ENCODE measurements around the gene DGAT2.

DGAT2 gene

DNA sequence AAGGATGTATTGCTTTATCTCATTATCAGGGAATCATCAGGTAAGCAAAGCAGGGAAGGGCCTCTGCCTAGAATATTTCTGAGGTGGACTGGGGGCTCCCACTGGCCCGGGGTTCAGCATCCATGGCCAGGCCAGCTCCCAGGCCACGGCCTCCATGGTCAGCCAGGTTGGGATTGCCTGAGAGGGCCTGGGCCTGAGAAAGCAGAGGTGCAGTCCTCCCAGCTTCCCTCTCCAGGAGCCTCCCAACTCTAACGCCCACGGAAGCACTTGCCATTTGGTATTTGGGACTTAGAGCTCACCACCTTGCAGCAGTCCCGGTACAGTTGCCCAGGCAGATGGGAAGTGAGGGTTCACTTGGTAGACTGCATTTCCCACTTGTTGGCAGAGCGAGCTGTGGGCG is 12.7 kb downstream of the DGAT2 start:
- Histone ChIP-seq H3K27me3 (ENCODE audit: control insufficient read depth in 1 of 2, insufficient read depth in 2 of 2, low read length in 2 of 2) (no peaks in the 10 kb centered on the region), H3K9ac (ENCODE audit: low read length in 2 of 2) (no peak overlapping the region), H3K4me1 (ENCODE audit: control insufficient read depth, insufficient read depth, low read length) (no peaks in the 10 kb centered on the region), H3K9me3 (ENCODE audit: control insufficient read depth in 2 of 2, low read length in 2 of 2) (no peaks in the 10 kb centered on the region), H3K27ac (ENCODE audit: low read length) (no peak overlapping the region), H3K36me3 (ENCODE audit: control insufficient read depth in 2 of 2, insufficient read depth in 2 of 2, low read length in 2 of 2) (no peaks in the 10 kb centered on the region), H3K4me3 (ENCODE audit: low read length in 2 of 2) (no peak overlapping the region)

DNA sequence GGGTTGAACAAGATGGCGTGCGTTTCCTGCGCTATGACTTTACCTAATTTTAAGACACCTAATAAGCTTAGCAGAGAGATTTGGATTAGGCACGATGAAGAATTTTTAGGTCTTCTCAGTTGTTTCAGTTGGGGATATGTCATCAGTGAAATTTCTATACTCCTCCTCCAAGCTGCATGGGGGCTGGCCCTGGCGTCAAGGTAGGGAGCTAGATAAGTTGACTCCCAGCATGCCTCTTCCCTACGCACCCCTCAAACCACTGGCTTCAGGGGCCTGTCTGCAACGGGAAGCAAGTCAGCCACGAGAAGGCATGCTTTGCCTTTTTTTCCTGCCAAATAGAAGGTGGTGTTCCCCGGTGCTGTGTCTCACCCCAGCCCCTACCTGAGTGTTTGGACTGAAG is 13.3 kb downstream of the DGAT2 start:
- Histone ChIP-seq H3K4me1 (ENCODE audit: control insufficient read depth, insufficient read depth, low read length) (no peaks in the 10 kb centered on the region), H3K9me3 (ENCODE audit: control insufficient read depth in 2 of 2, low read length in 2 of 2) (no peaks in the 10 kb centered on the region), H3K4me3 (ENCODE audit: low read length in 2 of 2) (no peak overlapping the region), H3K9ac (ENCODE audit: low read length in 2 of 2) (no peak overlapping the region), H3K36me3 (ENCODE audit: control insufficient read depth in 2 of 2, insufficient read depth in 2 of 2, low read length in 2 of 2) (no peaks in the 10 kb centered on the region), H3K27me3 (ENCODE audit: control insufficient read depth in 1 of 2, insufficient read depth in 2 of 2, low read length in 2 of 2) (no peaks in the 10 kb centered on the region), H3K27ac (ENCODE audit: low read length) (no peak overlapping the region)

DNA sequence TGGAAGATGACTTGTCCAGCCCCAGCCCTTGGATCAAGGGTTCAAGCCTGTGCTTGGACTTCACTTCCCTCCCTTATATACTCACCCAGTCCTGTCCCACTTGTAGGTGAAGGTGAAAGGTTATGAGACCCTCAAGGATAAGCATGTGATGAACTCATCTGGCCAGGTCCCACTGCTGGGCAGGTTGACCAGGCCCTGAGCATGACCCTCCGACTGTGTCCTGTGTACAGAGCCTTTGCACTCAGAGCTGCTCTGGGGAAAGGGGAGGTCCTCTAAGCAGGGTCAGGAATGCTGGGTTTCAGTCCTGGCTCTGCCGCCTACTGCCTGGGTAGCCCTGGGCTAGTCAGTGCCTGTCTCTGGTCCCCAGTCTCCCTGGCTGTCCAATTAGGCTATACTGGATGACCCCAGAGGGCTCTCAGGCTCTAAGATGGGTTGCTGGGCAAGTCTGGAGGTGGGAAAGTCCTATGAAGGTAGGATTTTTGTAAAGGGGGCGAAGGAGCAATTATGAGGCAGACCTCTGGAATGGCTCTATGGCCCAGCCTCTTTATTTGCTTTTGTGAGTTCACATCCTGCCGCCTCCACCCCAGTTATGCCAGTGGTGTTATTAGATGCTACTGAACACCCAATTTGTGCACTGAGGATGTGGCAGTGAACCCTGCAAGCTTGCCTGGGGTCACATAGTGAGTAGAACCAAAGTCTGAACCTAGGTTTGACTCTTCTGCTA is 14.1 kb downstream of the DGAT2 start:
- no peaks in the 10 kb centered on the region for H3K9me3 ChIP-seq (ENCODE audit: control insufficient read depth in 2 of 2, low read length in 2 of 2)
- no peaks in the 10 kb centered on the region for H3K27me3 ChIP-seq (ENCODE audit: control insufficient read depth in 1 of 2, insufficient read depth in 2 of 2, low read length in 2 of 2)
- no peak overlapping the region for H3K27ac ChIP-seq (ENCODE audit: low read length)

DNA sequence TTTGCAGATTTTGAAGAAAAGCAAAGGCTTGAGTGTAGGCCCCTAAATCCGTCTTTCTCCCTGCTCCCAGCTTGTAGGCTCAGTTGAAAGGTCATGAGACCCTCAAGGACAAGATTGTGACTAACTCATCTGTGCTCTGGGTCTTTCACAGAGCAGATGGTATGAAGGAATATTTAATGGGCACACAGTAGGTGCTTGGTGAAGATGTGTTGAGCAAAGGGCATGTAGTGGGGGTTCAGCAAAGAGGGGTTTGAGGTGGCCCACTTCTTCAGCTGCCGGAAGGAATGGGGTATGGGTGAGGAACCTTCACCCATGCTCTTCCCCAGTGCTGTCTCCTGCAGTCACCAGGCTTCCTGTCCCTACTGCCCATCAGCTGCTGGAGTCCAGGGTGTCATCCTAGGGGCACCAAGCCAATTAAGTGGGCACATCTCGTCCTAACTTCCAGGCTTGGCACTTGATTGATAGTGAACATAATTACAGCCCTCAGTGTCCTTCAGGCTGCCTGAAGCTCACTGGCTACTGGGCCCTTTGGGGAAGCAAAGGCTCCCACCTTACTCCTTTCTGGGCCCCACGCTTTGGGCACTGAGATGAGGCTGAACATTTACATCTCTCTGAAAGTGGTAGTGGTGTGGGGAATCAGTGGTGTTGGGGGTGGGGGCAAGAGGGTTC is 15.0 kb downstream of the DGAT2 start:
- H3K9me3 ChIP-seq (ENCODE audit: control insufficient read depth in 2 of 2, low read length in 2 of 2), result no peaks in the 10 kb centered on the region
- H3K36me3 ChIP-seq (ENCODE audit: control insufficient read depth in 2 of 2, insufficient read depth in 2 of 2, low read length in 2 of 2), result no peaks in the 10 kb centered on the region
- no peak overlapping the region for H3K27ac ChIP-seq (ENCODE audit: low read length)
- H3K4me3 ChIP-seq (ENCODE audit: low read length in 2 of 2), result no peak overlapping the region
- H3K4me1 ChIP-seq (ENCODE audit: control insufficient read depth, insufficient read depth, low read length), result no peaks in the 10 kb centered on the region
- H3K9ac ChIP-seq (ENCODE audit: low read length in 2 of 2), result no peak overlapping the region
- no peaks in the 10 kb centered on the region for H3K27me3 ChIP-seq (ENCODE audit: control insufficient read depth in 1 of 2, insufficient read depth in 2 of 2, low read length in 2 of 2)

More for the DNA sequence above, 14.1 kb downstream of the DGAT2 start:
- Histone ChIP-seq H3K4me1 (ENCODE audit: control insufficient read depth, insufficient read depth, low read length) (no peaks in the 10 kb centered on the region), H3K4me3 (ENCODE audit: low read length in 2 of 2) (no peak overlapping the region), H3K9ac (ENCODE audit: low read length in 2 of 2) (no peak overlapping the region), H3K36me3 (ENCODE audit: control insufficient read depth in 2 of 2, insufficient read depth in 2 of 2, low read length in 2 of 2) (no peaks in the 10 kb centered on the region)

DNA sequence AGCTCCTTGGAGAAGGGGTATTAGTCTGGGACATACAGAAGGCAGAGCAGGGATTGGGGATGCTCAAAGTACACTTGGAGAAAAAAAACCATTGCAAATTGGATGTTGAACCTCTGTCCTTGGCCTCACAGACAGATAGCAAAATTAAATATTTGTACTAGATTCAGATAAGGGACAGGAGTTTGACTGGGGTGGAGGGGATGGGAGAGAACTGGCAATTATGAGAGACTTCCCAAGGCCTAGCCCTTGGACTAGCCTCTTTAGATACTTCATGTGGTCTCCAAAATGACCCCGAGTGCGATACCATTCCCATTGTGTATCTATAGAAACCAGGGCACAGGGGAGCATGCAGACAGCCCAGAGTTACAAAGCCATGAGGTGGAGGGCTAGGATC is 15.5 kb downstream of the DGAT2 start:
- H3K4me1 ChIP-seq (ENCODE audit: control insufficient read depth, insufficient read depth, low read length), result no peaks in the 10 kb centered on the region
- H3K27ac ChIP-seq (ENCODE audit: low read length), result no peak overlapping the region
- H3K9me3 ChIP-seq (ENCODE audit: control insufficient read depth in 2 of 2, low read length in 2 of 2), result no peaks in the 10 kb centered on the region
- no peak overlapping the region for H3K4me3 ChIP-seq (ENCODE audit: low read length in 2 of 2)
- H3K36me3 ChIP-seq (ENCODE audit: control insufficient read depth in 2 of 2, insufficient read depth in 2 of 2, low read length in 2 of 2), result no peaks in the 10 kb centered on the region
- no peak overlapping the region for H3K9ac ChIP-seq (ENCODE audit: low read length in 2 of 2)
- H3K27me3 ChIP-seq (ENCODE audit: control insufficient read depth in 1 of 2, insufficient read depth in 2 of 2, low read length in 2 of 2), result no peaks in the 10 kb centered on the region

DNA sequence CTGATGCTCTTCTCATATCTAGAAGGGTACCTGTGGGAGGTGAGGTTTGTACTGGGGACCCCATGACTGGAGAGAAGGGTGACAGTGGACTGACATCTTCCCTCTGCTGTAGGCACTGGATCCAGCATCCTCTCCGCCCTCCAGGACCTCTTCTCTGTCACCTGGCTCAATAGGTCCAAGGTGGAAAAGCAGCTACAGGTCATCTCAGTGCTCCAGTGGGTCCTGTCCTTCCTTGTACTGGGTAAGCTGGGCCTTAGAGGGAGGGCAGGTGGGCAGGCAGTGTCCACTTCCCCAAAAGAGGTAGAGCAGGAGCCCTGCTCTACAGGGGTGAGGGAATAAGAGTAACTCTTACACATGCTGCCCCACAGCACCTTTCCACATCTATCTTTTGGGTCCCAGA is 15.9 kb downstream of the DGAT2 start:
- Histone ChIP-seq H3K27me3 (ENCODE audit: control insufficient read depth in 1 of 2, insufficient read depth in 2 of 2, low read length in 2 of 2) (no peaks in the 10 kb centered on the region), H3K36me3 (ENCODE audit: control insufficient read depth in 2 of 2, insufficient read depth in 2 of 2, low read length in 2 of 2) (no peaks in the 10 kb centered on the region), H3K4me1 (ENCODE audit: control insufficient read depth, insufficient read depth, low read length) (no peaks in the 10 kb centered on the region), H3K9me3 (ENCODE audit: control insufficient read depth in 2 of 2, low read length in 2 of 2) (no peaks in the 10 kb centered on the region), H3K27ac (ENCODE audit: low read length) (no peak overlapping the region), H3K9ac (ENCODE audit: low read length in 2 of 2) (no peak overlapping the region), H3K4me3 (ENCODE audit: low read length in 2 of 2) (no peak overlapping the region)

DNA sequence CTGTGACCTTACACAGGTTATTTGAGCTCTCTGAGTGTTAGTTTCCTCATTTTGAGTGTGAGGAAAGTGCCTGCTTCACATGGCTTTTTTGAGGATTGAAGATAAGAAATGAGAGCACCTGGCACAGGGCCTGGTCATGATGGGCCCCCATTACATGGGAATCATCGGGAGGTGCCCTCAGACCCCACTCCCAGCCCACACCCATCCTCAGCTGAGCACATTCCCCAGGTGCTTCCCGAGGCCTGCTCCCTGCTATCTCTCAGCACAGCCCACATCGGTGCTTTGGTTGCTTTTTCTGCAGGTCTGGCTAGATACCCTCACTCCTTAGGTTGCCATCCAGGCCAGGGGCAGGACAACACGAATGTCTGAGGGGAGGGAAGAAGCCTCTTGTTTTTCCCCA is 16.6 kb downstream of the DGAT2 start:
- no peak overlapping the region for H3K4me3 ChIP-seq (ENCODE audit: low read length in 2 of 2)
- H3K36me3 ChIP-seq (ENCODE audit: control insufficient read depth in 2 of 2, insufficient read depth in 2 of 2, low read length in 2 of 2), result no peaks in the 10 kb centered on the region

DNA sequence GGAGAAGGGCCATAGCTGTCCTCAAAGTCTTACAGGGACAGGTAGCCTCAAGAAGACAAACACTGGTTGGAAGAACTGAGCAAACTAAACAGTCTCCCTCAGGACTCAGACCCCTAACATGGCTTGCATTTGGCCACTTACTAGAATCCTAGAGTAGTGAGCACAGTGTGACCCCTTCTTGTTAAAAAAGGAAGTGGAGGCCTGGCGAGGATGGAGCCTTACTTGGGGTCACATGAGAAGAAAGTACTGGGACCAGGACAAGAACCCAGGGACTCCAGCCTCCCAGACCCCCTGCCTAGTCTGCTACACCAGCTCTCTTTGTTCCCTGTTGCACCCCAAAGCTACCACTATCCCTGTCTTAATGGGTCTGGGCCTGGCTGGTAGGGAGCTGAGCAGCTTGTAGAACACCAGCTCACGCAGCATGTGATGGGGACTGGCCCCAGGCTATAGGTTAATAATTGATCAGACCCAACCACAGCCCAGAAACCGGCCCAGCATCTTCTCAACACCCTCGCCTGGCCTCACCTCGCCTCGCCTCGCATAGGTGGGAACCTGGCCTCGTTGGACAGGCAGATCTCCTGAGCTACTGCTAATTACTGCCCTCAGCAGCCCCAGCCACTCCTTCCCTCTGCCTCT is 17.6 kb downstream of the DGAT2 start:
- Histone ChIP-seq H3K9me3 (ENCODE audit: control insufficient read depth in 2 of 2, low read length in 2 of 2) (no peaks in the 10 kb centered on the region), H3K4me3 (ENCODE audit: low read length in 2 of 2) (no peak overlapping the region), H3K36me3 (ENCODE audit: control insufficient read depth in 2 of 2, insufficient read depth in 2 of 2, low read length in 2 of 2) (no peaks in the 10 kb centered on the region), H3K27ac (ENCODE audit: low read length) (no peak overlapping the region), H3K9ac (ENCODE audit: low read length in 2 of 2) (no peak overlapping the region), H3K27me3 (ENCODE audit: control insufficient read depth in 1 of 2, insufficient read depth in 2 of 2, low read length in 2 of 2) (no peaks in the 10 kb centered on the region), H3K4me1 (ENCODE audit: control insufficient read depth, insufficient read depth, low read length) (no peaks in the 10 kb centered on the region)

More for the DNA sequence above, 16.6 kb downstream of the DGAT2 start:
- no peaks in the 10 kb centered on the region for H3K9me3 ChIP-seq (ENCODE audit: control insufficient read depth in 2 of 2, low read length in 2 of 2)
- H3K9ac ChIP-seq (ENCODE audit: low read length in 2 of 2), result no peak overlapping the region
- H3K27ac ChIP-seq (ENCODE audit: low read length), result no peak overlapping the region
- no peaks in the 10 kb centered on the region for H3K27me3 ChIP-seq (ENCODE audit: control insufficient read depth in 1 of 2, insufficient read depth in 2 of 2, low read length in 2 of 2)
- H3K4me1 ChIP-seq (ENCODE audit: control insufficient read depth, insufficient read depth, low read length), result no peaks in the 10 kb centered on the region

DNA sequence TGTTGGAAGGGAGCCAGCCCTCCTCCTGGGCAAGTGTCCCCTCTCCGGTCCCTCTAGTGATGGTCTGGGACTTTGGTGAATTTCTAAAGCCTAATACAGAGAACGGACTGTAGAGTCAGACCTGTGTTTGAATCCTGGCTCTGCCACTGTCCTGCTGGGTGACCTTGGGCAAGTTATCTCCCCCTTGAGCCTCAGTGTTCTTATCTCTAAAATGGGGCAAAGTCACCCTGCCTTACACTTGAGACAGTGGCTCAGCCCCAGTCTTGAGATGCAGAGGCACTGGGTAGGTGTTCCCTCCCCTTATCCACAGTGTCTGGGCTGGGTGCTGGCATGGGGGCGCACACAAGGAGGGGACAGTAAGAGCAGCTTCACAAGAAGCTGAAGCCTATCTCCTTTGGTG is 20.9 kb downstream of the DGAT2 start:
- Histone ChIP-seq H3K36me3 (ENCODE audit: control insufficient read depth in 2 of 2, insufficient read depth in 2 of 2, low read length in 2 of 2) (no peaks in the 10 kb centered on the region), H3K9me3 (ENCODE audit: control insufficient read depth in 2 of 2, low read length in 2 of 2) (no peaks in the 10 kb centered on the region), H3K27ac (ENCODE audit: low read length) (no peak overlapping the region), H3K4me1 (ENCODE audit: control insufficient read depth, insufficient read depth, low read length) (no peaks in the 10 kb centered on the region), H3K9ac (ENCODE audit: low read length in 2 of 2) (no peak overlapping the region), H3K27me3 (ENCODE audit: control insufficient read depth in 1 of 2, insufficient read depth in 2 of 2, low read length in 2 of 2) (no peaks in the 10 kb centered on the region), H3K4me3 (ENCODE audit: low read length in 2 of 2) (no peak overlapping the region)

DNA sequence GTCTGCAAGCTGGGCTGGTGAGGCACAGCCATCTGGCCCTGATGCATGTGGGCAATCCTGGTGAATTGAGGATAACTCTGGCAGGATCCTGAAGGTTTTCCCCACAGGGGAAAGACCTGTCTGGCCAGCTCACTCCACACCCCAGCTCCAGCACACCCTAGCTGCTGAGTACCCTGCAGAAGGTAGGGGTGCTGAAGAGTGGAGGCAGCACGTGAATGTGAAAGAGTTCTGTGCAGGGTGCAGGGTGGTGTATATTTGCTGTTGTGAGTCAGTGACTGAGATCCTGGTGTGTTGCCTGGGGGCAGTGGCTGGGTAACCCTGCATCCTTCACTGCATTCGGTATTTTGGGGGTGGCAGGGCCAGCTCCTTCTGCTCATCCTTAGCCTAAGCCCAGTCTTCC is 22.4 kb downstream of the DGAT2 start:
- H3K9ac ChIP-seq (ENCODE audit: low read length in 2 of 2), result no peak overlapping the region
- H3K4me1 ChIP-seq (ENCODE audit: control insufficient read depth, insufficient read depth, low read length), result no peaks in the 10 kb centered on the region
- no peaks in the 10 kb centered on the region for H3K27me3 ChIP-seq (ENCODE audit: control insufficient read depth in 1 of 2, insufficient read depth in 2 of 2, low read length in 2 of 2)
- no peaks in the 10 kb centered on the region for H3K9me3 ChIP-seq (ENCODE audit: control insufficient read depth in 2 of 2, low read length in 2 of 2)
- no peak overlapping the region for H3K4me3 ChIP-seq (ENCODE audit: low read length in 2 of 2)
- no peak overlapping the region for H3K27ac ChIP-seq (ENCODE audit: low read length)
- H3K36me3 ChIP-seq (ENCODE audit: control insufficient read depth in 2 of 2, insufficient read depth in 2 of 2, low read length in 2 of 2), result no peaks in the 10 kb centered on the region
